GM20431 (cell line): ENCODE measurements around the gene ELOVL2.
"Not testable (repeated sequence)": the region's sequence is repeated elsewhere in the genome, so short reads cannot be mapped to it uniquely, and the experiment has no call there.

Experiments
- in situ Hi-C: fragments of 300-500 bp; cut with MseI, MboI; formaldehyde crosslinking; loops from one replicate; pipeline ENCODE4 v1.15.0; 2020; ENCODE audit warnings: low sequenced_read_pairs; ENCODE audit not compliant: unreplicated experiment

Gene ELOVL2

DNA sequence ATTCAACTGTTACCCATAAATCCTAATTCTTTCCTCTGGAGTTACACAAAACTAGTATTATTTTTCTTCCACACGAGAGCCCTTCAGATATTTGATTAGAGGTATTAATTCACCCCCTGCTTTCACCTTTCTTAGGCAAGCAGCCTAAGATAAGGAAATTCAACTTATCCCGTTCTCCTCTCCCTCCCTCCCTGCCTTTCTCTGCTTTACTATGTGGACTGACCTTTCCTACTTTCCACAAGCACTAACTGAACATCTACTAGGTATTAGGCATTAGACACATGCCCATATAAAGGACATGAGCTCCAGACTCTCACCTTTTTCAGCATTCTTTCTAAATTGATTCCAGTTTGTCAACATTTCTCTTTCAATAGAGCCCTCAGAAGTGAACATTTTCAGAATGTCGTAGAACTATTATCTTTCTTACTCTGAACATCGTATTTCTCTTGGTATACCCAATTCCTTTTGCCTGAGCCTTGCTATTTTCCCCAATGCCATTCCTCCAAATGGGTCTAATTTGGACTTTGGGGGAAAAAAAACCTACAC is 16.5 kb downstream of the ELOVL2 start:
- in situ Hi-C loops, result no loop called here

GRCh38 chr6:11025921-11026635 is 18.0 kb downstream of the ELOVL2 start:
- in situ Hi-C loops, result no loop called here

- in situ Hi-C loops, result no loop called here
These were observed 19.0 kb downstream of the ELOVL2 start for GRCh38 chr6:11025130-11025529.

DNA sequence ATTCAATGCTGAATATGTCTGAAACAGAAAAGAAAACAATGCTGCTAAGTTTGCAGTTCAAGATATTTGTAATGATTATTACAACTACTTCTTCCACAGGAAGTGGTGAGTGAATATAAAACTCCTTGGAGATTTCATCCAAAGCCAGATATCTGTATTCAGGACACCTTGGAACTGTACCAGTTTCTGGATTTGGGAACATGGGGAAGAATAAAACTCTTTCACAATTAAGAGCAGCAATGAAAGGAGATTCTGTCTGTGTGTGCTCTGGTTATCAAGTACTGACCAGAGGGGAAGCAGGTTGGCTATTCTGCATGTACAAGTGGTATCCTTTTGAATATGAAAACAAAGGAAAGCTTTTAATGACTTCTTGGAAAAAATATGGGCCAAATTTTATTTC is 21.1 kb downstream of the ELOVL2 start:
- in situ Hi-C loops, result no loop called here

DNA sequence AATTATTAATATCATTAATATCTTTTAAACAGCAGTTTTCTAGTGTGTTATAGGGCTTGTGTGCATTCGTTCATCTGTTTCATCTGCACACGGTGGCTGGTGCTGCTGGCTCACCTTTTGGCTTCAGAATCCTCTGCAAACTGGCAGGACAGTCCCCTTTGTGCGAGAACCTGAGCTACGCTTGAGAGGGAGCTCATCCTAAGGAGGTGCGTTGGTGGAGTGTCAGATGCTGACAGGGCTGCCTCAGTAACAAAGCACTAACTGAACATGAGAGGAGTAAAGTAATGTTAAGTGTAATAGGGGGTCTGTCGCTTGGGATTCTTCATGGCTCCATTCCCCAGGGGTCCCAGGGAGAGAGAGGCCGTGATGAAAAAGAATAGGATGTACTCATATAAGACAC is 22.4 kb downstream of the ELOVL2 start:
- in situ Hi-C loops, result no loop called here

GRCh38 chr6:11021003-11021402 is 23.1 kb downstream of the ELOVL2 start:
- in situ Hi-C loops, result no loop called here

DNA sequence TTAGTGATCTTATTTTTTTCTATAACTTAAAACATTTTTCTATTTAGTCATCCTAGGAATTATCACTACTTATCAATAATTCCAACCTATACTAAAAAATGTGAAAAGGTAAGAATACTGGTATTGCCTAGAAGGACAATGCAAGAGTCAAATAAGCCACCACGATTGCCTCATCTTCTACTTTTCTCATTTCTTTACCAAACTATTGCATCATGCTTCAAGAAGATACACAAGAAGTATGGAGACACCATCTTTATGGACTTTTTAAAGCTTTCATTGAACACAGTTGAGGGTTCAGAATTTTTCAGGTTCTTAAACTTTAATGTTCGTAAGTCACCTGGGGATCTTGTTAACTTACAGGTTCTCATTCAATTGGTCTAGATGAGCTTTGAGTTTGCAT is 25.9 kb downstream of the ELOVL2 start:
- in situ Hi-C loops, result no loop called here

- in situ Hi-C loops, result no loop called here
These were observed 27.0 kb downstream of the ELOVL2 start for GRCh38 chr6:11017090-11017489.

DNA sequence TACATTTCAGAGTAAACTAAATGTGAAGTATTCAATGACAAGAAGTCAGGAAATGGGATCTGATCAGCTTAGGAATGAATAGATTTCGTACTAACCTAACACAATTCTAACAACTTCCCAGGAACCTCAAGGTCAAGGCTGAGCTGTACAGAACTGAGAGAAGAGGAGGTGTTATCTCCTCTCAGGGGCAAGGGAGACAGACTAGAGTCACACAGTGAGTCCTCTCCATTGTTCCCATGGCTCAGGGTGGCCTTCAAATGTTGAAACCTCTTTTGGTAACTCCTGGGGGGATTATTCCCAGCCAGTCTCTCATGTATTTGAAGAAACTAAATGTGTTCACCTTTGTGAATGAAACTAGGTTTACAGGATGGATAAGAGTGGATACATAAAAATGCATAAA is 27.7 kb downstream of the ELOVL2 start:
- in situ Hi-C loops, result no loop called here

DNA sequence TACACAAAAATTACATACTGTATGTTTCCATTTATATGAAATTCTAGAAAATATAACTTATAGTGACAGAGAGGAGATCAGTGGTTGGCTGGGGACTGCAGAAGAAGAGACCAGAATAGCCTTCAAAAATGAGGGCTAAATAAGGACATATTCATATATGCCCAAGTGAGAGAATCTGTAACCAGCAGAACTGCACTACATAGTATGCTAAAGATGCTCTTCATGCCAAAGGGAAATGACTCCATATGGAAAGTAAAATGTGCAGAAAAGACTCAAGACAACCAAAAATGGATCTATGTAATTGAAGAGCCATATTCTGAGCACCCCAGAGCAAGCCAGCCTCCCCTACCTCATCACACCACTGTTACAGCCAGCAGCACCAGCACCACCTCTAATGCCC is 29.0 kb downstream of the ELOVL2 start:
- in situ Hi-C loops, result no loop called here

DNA sequence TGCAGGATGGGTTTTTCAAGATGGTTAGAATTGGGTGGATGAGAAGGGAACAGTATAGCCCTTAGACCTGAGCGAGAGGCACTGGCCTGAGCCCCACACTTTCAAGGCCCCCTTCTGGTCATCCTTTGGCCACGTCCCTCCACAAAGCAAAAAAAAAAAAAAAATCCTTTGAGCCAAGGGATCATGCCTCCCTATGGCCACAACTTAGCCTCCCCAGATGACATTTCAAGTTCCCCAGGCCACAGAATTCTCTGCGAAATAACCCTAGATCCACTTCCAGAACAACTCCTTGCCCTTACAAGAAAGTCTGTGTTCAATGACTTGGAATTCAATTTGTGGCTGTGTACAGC is 30.4 kb downstream of the ELOVL2 start:
- in situ Hi-C loops, result no loop called here

DNA sequence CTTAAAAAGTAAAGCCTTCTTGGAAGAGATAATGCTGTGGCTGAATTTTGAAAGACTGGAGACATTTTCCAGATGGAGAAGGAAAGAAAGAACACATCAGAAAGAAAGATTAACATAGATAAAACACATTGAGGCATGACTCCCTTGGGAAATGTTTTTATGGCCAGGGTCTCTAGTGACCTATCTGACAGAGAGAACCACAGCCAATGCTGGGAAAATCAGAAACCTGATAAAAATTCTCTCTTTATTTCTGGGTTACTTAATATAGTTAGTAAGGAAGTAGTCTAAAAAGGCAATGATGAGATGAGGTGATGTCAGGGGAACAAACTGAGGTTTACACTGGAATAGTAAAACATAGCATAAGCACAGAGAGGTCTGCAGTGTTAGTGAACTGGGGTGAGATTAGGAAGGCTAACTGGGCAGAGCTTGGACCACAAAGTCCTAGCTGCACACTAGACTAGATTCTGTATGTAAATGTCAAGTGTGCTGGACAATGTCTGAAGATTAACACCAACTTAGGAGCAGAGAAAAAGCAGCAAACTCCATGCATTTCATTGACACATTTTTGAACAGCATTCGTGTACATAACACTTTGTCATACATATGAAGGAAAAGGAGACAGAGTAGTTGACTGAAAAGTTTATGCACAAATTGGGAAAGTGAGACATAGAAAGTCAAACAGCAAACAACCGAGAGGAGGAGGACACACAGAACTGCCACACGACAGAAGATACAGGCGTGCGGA is 31.0 kb downstream of the ELOVL2 start:
- in situ Hi-C loops, result no loop called here

GRCh38 chr6:11012295-11012754 is 31.8 kb downstream of the ELOVL2 start:
- in situ Hi-C loops, result no loop called here

- in situ Hi-C loops, result no loop called here
These were observed 32.3 kb downstream of the ELOVL2 start for GRCh38 chr6:11011787-11012234.

- in situ Hi-C loops, result no loop called here
These were observed 34.8 kb downstream of the ELOVL2 start for GRCh38 chr6:11009353-11009752.

GRCh38 chr6:11008821-11009220 is 35.3 kb downstream of the ELOVL2 start:
- in situ Hi-C loops, result no loop called here

GRCh38 chr6:11007715-11008608 is 36.1 kb downstream of the ELOVL2 start:
- in situ Hi-C loops, result no loop called here

DNA sequence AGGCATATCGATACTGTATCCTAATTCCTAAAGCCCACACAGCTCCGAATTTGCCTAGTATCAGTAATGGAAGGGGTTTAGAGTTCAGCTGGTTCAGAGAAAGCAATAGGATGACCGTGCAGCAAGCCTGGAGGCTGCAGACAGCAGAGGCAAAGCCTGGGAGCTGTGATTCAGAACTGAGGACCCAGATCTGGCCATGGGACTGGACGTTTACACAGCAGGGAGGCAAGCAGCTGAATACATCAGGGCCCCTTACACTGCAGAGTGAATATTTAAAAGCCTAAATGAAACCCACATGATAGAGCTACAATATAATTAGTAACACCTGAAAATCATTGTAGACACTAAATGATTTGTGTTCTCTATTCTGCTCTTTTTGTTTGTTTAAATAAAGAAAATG is 38.0 kb downstream of the ELOVL2 start:
- in situ Hi-C loops, result no loop called here

DNA sequence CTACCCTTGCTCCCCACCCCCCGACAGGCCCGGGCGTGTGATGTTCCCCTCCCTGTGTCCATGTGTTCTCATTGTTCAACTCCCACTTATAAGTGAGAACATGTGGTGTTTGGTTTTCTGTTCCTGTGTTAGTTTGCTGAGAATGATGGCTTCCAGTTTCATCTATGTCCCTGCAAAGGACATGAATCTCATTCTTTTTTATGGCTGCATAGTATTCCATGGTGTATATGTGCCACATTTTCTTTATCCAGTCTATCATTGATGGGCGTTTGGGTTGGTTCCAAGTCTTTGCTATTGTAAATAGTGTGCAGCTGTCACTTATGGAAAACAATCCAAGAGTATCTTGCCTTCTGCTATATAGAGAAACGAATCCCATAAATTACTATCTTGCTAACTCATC is 40.8 kb downstream of the ELOVL2 start:
- in situ Hi-C loops, result not testable (repeated sequence)

DNA sequence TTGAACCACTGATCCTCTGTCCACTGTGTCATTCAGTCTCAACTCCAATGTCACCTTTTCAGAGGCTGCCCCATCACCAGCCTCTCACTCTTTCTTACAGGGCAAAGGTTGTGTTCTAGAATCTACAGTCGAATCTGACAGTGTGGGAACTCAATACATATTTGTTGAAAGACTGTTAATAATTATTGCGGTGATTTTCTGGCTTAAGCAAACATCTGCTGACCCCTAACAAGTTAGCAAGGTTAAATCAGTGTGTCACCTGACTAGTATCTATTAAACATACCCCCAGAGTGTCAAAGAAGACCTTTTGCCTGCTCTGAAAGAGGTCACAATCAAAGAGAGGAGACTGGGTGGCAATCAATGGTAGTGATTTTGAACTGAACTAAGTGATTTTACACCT is 41.9 kb downstream of the ELOVL2 start:
- in situ Hi-C loops, result no loop called here
